Fibroblast of skin of left biceps (primary cell): ENCODE measurements around the gene KLHL29.

ENCODE experiments used
- DNase-seq, 2 experiments: peaks; one replicate each; pipeline ENCODE4 v3.0.0-alpha.2; 2013; ENCODE audit warnings: low read depth in 2 of 2

Gene KLHL29

DNA sequence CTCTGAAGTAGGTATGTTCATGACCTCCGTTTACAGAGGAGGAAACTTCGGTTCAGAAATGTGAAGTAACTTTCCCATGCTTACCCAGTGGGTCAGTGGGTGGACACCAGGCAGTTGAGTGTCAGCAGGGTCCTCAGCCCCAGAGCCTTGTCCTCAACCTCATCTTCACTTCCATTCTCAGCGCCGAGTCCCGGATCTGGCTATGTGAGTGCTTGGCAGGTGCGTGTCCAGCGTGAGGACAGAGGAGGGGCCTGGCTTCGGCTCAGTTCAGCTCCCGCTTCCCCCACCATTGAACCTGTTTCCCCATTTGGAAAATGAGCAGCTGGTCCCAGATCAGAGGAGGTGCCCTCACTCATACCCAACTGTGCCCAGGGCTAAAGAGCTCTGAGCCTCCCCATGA lies 274.3 kb downstream of the KLHL29 start:
- DNase-seq, result no peak

DNA sequence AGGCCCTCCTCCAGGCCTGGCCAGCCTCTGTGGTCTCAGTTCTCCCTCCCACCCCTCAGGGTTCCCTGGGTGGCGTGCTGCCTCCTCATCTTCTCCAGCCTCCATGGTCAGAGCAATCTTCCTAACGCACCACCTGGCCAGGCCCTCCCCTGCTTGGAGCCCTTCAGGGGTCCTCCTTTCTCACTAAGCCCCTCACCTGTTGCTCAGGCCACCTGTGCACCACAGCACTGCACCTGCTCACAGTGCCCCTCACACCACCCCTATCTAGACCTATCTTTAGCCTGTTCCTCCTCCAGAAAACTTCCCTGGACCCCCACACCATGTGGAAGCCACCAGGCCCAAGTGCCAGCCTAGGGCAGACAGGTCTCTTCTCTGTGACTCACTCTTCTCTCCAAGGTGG lies 274.8 kb downstream of the KLHL29 start:
- DNase-seq, result no peak

DNA sequence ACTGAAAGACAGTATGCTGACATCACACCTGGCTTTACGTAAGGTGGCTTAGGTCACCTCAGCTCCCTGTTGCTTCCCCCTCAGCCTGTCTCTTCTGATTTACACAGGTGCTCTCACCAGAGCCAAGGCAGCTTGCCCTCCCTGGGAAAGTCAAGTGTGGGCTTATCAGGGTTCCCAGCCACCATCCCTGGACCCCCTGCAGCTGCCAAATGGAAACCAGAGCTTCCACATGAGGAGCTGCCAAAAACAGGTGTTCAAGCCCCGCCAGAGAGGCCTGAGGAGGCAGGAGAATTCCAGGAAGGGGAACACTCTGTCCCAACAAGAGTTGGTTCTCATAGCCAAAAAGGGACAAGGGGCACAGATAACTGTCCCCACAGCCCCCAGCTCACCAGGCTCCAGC lies 275.3 kb downstream of the KLHL29 start:
- DNase-seq, result no peak

GRCh38 chr2:23661276-23662050 lies 276.5 kb downstream of the KLHL29 start:
- no peak for DNase-seq

- DNase-seq, result no peak
Measured at GRCh38 chr2:23662466-23662865, 277.5 kb downstream of the KLHL29 start.

DNA sequence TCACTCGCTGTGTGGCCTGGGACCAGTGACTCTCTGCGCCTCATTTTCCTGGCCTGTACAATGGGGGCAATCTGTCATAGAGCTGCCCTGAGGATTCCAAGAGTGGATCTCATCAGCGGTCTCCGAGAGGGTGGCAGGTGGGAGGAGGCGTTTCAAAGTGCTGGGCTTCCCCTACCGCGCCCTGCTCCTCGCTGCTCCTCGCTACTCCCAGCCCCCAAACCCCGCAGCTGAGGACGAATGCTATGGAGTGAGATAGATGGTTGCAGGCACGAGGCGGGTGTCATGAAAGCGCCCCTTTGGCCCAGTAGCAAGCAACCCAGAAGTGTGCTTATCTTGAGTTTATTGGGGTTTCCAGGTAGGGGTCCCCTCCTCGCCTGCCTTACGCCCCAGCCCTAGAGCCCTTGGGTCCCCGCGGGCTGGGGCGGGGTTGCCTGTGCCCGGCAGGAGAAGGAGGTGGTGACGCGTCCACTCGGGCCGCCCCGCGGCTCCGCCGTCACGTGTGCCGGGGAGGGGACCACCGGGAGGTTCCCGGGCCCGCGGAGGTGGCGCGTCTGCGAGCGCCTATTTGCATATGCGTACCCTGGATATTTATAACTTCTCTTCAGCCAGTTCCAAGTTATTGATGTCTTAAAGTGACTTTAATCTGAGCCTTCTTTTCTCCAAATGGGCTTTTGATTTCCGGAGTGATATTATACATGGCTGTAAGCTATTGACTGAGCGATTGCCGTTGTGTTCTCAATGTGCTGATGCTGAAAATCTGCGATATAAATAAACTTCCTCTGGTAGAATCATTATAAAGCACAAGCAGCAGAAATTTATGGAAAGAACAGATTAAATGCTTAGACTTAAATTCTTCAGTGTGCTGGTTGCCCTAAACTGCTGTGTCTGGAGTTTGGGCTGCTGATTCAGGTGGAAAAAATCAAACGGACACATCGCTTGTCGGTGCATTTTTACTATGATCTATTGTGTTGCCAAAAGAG lies 278.3 kb downstream of the KLHL29 start:
- DNase-seq, result no peak

- no peak for DNase-seq
Measured at GRCh38 chr2:23664066-23664788, 279.2 kb downstream of the KLHL29 start.

DNA sequence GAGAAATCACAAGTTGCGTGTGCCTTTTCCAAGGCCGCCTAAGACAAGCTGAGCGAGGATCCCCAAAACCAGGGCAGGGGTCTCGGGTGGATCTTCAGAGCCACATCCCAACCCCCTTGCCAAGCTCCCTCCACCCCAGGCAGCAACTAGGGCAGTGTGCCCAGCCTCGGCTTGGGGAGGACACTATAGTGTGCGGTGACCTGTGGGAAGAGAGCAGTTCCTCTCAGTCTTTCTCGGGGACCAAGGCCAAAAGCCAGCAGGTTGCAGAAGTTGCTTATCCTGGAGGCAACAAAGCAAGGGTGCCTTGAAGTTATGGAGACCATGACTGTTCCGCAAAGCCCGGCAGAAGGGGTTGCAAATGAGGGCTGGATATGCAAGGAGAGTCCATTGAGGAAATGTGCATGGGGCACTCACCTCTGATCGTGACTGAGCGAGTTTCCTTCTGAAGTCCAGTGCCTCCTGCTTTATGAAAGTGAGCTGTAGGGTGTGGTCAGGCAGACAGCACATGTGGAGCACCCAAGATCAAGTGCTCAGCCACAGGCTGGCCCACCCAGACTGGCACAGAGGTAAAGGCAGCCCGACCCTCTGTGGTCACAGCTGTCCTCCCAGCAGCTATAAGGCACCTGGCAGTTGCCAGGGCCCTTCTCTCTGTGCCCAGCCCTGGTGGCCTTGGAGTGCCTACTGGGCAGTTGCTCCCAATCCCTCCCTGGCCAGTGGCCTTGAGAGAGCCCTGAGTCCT lies 281.4 kb downstream of the KLHL29 start:
- no peak for DNase-seq

- DNase-seq, result no peak
Measured at GRCh38 chr2:23666980-23667357, 282.0 kb downstream of the KLHL29 start.

DNA sequence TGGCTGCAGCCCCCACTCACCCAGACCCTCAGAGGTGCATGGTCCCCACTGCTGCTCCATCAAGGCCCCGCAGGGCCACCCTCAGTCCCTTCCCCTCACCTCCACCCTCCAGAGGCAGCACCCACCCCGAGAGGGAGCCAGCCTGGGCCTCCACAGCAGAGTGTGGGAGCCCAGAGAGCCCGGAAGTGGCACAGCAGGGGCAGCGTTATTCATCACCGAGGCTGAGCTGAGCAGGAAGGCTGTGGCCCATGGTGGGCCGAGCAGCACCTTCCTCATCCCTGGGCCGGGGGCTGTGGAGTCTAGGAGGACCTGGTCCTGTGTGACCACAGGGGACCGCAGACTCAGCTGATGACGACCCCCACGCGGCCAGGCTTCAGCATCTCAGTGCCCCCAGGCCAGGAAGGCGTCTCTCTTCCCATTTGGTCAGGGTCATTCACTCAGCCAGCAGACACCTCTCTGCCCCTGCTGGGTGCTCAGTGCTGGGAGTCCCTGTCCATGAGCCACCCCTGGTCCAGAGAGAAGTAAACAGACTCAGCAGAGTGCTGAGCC lies 283.9 kb downstream of the KLHL29 start:
- no peak for DNase-seq

DNA sequence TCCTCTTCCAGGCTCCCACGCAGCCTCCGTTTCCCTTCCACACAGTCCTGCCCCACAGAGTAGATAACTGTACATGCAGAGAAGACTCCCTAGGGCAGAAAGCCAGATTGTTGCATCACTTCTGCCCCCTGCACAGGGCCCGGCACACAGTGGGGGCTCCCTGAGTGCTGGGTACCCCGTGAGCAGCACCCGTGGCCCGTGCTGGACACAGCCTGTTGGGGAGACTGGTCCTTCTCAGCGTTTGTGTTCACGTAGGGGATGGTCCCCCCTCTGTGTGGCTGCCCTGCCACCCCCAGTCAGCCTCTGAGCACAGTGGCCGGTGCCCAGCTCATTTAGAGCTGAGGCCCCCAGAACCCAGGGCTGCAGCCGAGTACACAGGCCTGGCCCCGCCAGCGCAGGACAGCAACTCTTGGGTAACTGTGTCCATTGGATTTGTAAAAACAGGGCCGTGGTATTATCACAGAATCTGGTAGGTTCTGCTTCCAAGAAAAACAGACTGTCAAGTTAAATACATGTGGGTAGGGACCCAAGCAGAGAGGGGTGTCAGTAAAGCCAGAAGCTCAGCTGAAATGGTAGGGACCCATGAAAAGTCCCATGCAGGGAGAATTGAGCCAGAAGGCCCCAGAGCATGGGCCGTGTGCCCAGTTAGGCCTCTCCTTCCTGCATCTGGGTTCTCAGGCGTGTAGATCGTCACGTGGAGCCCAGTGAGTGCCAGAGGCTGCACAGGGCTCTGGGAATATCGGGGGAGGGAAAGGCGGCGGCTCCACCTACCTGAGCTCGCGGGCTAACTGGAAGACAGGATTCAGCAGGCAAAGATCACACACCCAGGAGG lies 284.6 kb downstream of the KLHL29 start:
- peak; percentile 10 to 12 for DNase-seq

DNA sequence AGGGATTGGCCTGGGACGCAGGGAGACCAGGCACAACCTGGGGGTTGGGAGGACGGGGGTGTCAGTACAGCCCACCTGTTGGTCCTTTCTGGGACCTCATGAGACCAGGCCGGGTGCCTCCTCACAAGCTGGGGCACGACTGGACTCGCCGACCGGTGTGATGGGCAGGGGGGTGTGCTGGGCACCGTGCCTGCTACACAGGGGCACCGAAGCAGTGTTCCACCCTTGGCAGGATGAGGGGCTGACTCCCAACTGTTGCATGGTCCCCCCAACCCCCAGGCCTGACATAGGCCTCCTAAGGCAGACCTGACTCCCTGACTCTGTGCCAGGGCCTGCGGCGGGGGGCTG lies 285.2 kb downstream of the KLHL29 start:
- DNase-seq, result no peak

DNA sequence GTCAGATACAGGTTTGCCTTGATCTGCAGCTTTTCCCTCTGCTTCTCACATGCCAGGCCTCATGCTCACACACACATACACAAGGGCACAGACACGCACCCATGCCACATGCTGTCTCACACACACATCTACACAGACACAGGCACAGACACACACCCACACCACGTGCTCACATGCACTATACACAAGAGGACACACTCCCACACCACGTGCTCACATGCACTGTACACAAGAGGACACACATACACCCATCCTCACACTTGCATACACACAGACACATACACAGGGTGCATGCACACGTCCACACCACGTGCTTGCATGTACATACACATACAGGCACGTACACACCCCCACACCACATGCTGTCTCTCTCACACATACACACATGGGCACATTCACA lies 288.1 kb downstream of the KLHL29 start:
- no peak for DNase-seq

DNA sequence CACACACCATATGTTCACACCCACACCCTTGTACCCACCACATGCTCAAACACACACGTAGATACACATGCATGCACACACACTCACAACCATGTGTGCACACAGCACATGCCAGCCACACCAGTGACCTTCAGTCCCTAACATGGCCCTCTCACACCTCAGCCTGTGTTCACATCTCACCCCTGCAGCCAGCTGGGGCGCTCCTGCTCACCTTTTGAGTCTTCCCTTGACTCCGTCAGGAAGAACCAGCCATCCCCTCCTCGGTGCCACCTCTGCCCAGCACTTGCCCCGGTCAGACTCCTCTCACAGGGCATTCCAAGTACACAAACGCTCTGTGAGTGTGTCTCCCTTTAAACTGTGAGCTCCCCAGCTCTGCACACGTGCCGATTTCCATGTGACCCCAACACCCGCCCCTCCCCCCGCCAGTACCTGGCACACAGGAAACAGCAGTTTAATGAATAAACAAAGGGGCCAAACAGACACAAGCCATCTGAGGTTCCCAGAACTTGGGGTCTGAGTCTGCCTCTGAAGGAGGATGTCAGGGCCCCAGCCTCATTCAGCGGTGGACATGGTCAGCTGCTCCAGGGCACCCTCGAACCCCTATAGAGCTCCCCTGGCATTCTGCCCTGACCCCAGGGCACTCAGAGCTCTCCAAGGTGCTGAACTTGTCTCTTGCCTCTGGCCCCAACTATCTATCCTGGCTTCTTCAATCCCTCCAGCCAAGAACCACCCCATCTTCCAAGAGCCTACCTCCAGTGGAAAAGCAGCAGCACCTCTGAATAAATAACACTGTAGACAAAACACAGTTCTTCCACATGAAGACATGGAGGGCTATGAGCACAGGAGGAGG lies 289.1 kb downstream of the KLHL29 start:
- DNase-seq, result no peak

DNA sequence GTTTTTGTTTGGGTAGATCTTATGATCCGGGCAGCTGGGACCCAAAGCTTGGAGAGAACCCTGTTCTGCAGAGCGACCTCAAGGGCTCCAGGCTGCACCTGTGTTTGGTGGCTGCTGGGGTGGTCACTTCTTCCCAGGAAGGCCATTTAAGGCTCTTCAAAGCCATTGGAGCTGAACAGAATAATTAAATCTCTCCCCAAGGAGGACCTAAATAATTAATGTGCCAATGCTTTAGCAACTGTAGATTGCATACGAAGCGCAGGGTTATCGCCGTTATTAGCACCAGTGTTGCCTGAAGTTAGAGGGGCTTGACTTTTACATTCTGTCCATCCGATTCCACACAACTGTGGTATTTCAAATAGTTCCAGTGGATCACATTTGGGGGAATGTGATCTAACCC lies 290.5 kb downstream of the KLHL29 start:
- no peak for DNase-seq

DNA sequence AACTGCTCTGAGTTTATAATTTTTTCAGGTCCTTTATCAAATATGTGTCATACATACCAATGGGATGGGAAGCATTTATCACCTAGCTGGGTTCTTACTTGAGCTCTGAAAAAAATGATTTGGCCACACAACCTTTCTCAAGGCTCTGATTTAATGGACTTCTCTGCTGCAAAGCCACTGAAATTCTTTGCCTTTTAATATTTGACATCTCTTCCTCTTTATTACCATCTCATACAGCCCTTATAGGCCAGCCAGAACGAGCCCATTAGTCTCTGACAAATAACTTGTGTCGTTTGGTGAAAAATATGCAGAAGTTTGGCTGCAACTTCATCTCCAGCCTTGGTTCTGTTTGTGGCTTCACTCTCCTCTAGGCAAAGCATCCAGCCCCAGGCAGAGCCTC lies 292.9 kb downstream of the KLHL29 start:
- DNase-seq, result no peak

DNA sequence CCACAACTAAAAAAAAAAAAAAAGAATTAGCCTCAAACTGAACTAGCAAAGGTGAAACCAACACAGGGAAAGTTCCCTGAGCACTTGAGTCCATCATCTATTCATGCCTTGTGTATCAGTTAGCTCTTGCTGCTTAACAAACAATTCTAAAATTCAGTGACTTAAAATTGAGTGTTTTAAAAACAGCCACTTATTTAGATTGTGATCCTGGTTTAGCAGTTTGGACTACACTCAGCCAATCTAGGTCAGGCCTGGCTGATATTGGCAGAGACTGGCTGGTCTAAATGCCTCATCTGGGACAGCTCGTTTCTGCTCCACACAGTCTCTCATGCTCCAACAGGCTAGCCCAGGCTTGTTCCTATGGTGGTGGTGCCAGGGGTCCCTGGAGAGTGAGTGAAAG lies 294.1 kb downstream of the KLHL29 start:
- no peak for DNase-seq

- no peak for DNase-seq
Measured at GRCh38 chr2:23680951-23681350, 296.0 kb downstream of the KLHL29 start.

GRCh38 chr2:23681356-23682140 lies 296.6 kb downstream of the KLHL29 start:
- no peak for DNase-seq
